Effector CD4-positive, alpha-beta T cell (primary cell): Measurements from ENCODE around the gene MSANTD2.
A peak's percentile ranks its signal among the peaks of the same experiment; 100 is the strongest.

Experiments used
- DNase-seq: peaks from one replicate; pipeline ENCODE4 v3.0.0-alpha.2; 2020
- total RNA-seq: gene quantifications from one replicate; lab custom pipeline; 2026; lab: John Stamatoyannopoulos, UW

The MSANTD2 gene
- 14.8 reads per million, percentile 40 among the genes with 10 or more reads in this experiment for total RNA-seq

DNA sequence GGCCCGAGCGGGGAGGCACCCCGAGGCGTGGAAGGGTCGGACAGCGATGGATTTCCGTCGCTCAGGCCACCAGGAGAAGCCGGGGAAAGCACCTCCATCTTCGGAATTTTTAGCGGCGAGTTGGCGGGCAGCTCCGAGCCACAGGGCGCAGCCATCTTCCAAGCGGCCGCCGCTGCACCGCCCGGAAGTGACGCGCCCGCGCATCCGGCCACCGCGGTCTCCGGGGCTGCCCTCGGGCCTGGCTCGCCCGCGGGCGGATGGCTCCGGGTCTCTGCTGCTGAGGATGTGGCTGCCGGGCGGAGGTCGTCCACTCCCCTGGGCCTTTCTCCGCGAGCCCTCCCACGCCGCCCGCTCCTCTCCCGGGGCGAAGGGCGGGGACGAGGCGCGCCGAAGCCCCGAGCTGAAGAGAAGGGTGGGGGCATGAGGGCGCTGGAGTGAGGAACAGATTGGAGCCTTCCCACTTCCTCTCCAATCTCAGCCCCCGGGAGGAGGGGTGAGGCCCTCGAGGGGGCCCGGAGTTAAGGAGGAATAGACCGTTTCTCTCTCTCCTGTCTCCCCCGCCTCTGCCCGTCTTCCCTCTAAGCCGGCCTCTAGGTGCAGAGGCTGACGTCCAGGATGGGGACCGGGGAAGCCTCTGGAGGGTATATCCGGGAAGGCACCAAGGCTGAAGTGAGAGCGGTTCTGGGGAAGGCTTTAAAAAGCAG lies at the start of gene MSANTD2:
Gene MSANTD2 (minus strand): TSS at position 181 of the 704 bp plus-strand sequence. CDS start 26 bp downstream, at position 155.
- DNase-seq = peak; percentile 67

GRCh38 chr11:124846070-124846673 lies 46.0 kb upstream of the MSANTD2 start:
- DNase-seq = no peak

DNA sequence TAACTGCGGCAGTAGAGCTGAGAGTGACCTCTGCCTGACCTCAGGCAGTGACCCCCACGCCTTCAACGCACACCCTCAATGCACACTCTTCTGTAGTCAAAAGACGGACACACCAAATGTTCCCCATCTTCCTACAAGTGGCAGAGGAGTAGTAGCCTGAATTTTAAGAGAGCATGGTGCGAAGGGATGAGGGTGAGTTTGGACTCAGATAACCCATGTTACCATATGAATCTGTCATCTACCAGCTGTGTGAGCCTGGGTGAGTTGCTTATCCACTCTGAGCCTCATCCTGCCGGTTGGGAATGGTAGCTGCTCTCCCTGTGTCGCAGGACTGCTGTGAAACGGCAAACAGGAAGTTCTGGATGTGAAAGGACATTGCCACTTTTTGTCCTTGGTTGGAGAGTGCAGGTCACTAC lies 44.5 kb upstream of the MSANTD2 start:
- no peak for DNase-seq

GRCh38 chr11:124843616-124843910 lies 43.4 kb upstream of the MSANTD2 start:
- DNase-seq = no peak

GRCh38 chr11:124842305-124842704 lies 42.1 kb upstream of the MSANTD2 start:
- no peak for DNase-seq

- no peak for DNase-seq
Measured at GRCh38 chr11:124841840-124842239, 41.6 kb upstream of the MSANTD2 start.

- no peak for DNase-seq
Measured at GRCh38 chr11:124841201-124841600, 41.0 kb upstream of the MSANTD2 start.

DNA sequence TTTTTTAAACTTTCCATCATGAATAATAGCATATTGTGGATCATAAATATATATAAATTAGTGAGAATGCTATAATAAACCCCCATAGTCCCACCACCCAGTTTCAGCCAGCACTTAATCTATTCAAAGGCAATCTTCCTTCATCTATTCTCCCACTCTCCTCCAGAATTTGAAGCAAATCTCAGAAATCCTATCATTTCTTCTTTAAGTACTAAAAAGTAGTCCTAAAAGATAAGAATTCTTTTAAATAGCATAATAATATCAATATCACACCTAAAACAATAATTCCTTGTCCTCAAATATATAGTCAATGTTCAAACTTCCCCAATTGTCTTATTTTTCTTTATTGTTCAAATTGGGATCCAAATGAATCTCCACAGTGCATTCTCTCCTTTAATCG lies 40.5 kb upstream of the MSANTD2 start:
- DNase-seq = no peak

- DNase-seq = no peak
Measured at GRCh38 chr11:124839972-124840621, 39.9 kb upstream of the MSANTD2 start.

- no peak for DNase-seq
Measured at GRCh38 chr11:124839128-124839971, 39.1 kb upstream of the MSANTD2 start.

DNA sequence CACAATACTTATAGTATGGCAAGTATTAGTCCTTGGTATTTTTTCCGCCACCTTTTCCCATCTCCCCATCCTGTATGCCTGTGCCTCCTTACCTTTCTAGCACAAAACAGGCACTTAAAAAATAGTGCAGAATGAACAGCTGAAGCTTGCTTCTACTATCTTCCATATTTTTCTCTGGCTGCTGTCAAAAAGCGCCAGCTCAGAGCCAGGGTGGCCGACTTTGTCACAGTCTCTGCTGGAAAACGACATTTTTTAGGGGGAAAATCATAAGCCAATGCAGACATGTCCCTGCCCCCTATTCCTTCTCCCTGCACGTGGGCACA lies 38.6 kb upstream of the MSANTD2 start:
- no peak for DNase-seq

- DNase-seq = no peak
Measured at GRCh38 chr11:124837491-124837856, 37.3 kb upstream of the MSANTD2 start.

DNA sequence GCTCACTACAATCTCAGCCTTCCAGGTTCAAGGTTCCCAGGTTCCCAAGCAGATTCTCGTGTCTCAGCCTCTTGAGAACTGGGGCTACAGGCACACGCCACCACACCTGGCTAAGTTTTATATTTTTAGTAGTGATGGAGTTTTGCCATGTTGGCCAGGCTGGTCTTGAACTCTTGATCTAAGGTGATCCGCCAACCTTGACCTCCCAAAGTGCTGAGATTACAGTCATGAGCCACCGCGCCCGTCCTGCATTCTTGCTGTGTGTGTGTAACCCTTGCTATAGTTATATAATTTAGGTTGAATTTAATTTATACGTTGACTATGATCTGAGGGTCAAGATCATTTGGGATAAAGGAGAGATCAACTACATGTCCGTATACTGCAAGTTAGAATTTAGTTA lies 35.7 kb upstream of the MSANTD2 start:
- DNase-seq = no peak

GRCh38 chr11:124834526-124835180 lies 34.4 kb upstream of the MSANTD2 start:
- DNase-seq = no peak

DNA sequence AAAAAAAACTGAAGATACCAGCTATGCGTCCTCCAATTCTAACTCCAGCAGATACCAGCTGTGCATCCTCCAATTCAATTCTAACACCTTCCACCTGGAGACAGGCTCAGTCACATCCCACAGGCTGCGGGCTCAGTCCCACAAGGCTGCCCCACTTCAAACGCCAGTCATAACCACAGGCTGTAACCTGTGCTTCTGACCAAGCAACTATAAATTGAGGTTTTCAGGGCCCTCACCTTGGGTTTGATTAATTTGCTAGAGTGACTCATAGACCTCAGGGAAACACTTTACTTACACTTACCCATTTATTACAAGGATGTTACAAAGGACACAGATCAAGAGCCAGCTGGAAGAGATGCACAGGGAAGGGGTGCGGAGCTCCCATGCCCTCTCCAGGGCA lies 32.4 kb upstream of the MSANTD2 start:
- DNase-seq = no peak

- DNase-seq = no peak
Measured at GRCh38 chr11:124831897-124832296, 31.7 kb upstream of the MSANTD2 start.

DNA sequence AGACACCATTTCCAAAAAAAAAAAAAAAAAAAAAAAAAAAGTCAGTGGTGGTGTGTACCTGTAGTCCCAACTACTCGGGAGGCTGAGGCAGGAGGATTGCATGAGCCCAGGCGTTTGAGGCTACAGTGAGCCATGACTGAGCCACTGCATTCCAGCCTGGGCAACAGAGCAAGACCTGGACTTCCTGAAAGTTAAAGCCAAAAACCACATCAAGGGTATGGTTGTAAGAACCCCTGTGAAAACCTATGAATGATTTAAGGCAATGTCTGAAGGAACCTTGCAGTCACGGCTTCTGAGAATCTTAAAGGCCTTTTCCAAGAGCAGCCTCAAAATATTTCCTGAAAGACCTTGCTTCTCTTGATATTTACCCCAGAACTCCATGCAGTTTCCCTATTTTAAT lies 30.5 kb upstream of the MSANTD2 start:
- no peak for DNase-seq

- no peak for DNase-seq
Measured at GRCh38 chr11:124829986-124830385, 29.8 kb upstream of the MSANTD2 start.

- no peak for DNase-seq
Measured at GRCh38 chr11:124825876-124826275, 25.7 kb upstream of the MSANTD2 start.

GRCh38 chr11:124823512-124824376 lies 23.5 kb upstream of the MSANTD2 start:
- DNase-seq = no peak

DNA sequence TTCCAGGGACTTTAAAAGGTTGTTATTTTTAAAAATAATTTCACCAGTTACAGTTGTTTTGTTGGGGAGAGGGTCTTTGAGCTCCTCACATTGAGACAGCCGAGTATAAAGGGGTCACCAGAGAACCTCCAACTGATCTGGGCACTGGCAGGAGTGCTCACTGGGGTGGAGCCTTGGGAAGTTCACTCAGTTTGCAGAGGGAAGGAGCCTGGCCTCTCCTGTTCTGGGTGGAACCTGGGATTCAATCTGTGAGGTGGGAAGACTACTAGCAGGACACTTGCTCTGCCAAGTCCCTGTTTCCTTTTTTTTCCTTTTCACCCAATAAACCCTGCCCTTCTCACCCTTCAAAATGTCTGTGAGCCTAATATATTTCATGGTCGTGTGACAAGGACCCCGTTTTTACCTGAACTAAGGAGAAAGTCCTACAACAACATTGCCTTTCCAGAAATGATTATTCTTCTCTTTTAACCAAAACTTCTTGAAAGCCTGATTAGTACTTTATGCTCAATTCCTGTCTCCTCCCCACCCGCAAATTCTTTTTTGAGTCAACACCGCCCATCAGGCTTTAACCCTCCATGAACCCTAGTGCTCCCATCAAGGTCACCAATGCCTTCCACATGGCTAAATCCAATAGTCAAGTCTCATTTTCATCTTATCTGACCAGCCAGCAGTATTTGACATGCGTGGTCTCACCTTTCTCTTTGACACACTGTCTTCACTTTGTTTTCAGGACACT lies 22.0 kb upstream of the MSANTD2 start:
- DNase-seq = no peak
